OCI-LY3 (cell line): ENCODE results near the gene PACRG.

Source experiments
- H2AFZ ChIP-seq: fragments of 200-600, 300-600 bp; shearing (Covaris generic); 2 replicates; pipeline ENCODE4 v1.6.0; 2014; ENCODE audit warnings: antibody characterized with exemption, low read depth, low read length
- H3K27ac ChIP-seq: fragments of 200-600, 300-600 bp; sonication (generic); 2 replicates; pipeline ENCODE4 v1.5.1; 2014; ENCODE audit warnings: mild to moderate bottlenecking, low read length, moderate library complexity, mixed read lengths
- H3K27me3 ChIP-seq: fragments of 200-600, 300-600 bp; sonication (generic); 2 replicates; pipeline ENCODE4 v1.6.1; 2014; ENCODE audit warnings: low read depth, low read length, mixed read lengths
- H3K36me3 ChIP-seq: fragments of 200-600, 300-600 bp; sonication (generic); replicated peaks from 2 replicates; pipeline ENCODE3; 2014; ENCODE audit warnings: low read depth, low read length, mixed read lengths
- H3K4me1 ChIP-seq: fragments of 300-600, 200-600 bp; sonication (generic); 2 replicates; pipeline ENCODE4 v1.6.1; 2014; ENCODE audit warnings: low read length, mixed read lengths
- H3K4me2 ChIP-seq: fragments of 200-600, 300-600 bp; sonication (generic); 2 replicates; pipeline ENCODE4 v1.6.1; 2014; ENCODE audit warnings: low read length, mixed read lengths
- H3K4me3 ChIP-seq: fragments of 300-600, 200-600 bp; sonication (generic); 2 replicates; pipeline ENCODE4 v1.5.1; 2014; ENCODE audit warnings: antibody characterized with exemption, mild to moderate bottlenecking, low read length, moderate library complexity
- H3K79me2 ChIP-seq: fragments of 300-600, 200-600 bp; shearing (Covaris generic); 2 replicates; pipeline ENCODE4 v1.6.1; 2014; ENCODE audit warnings: mild to moderate bottlenecking, low read length, mixed read lengths
- H3K9ac ChIP-seq: fragments of 300-600, 200-600 bp; shearing (Covaris generic); 2 replicates; pipeline ENCODE4 v1.6.0; 2014; ENCODE audit warnings: mild to moderate bottlenecking, low read length, moderate library complexity
- H3K9me3 ChIP-seq: fragments of 200-600, 300-600 bp; shearing (Covaris generic); 2 replicates; pipeline ENCODE4 v1.6.1; 2014; ENCODE audit warnings: low read length, mixed read lengths; ENCODE audit not compliant: insufficient read depth
- H4K20me1 ChIP-seq: fragments of 200-600, 300-600 bp; sonication (generic); 2 replicates; pipeline ENCODE4 v1.6.1; 2016; ENCODE audit warnings: low read length, mixed read lengths; ENCODE audit not compliant: insufficient read depth
- CTCF ChIP-seq: fragments of 200-600, 300-600 bp; sonication (generic); IDR thresholded peaks from 2 replicates; pipeline ENCODE4 v1.5.1; 2014; ENCODE audit warnings: antibody characterized with exemption, low read length, low read depth
- EZH2phosphoT487 ChIP-seq: fragments of 200-600 bp; shearing (Covaris generic); IDR thresholded peaks from 2 replicates; pipeline ENCODE4 v1.6.1; 2018; ENCODE audit warnings: antibody characterized with exemption, mixed run types, low read depth

Gene PACRG

DNA sequence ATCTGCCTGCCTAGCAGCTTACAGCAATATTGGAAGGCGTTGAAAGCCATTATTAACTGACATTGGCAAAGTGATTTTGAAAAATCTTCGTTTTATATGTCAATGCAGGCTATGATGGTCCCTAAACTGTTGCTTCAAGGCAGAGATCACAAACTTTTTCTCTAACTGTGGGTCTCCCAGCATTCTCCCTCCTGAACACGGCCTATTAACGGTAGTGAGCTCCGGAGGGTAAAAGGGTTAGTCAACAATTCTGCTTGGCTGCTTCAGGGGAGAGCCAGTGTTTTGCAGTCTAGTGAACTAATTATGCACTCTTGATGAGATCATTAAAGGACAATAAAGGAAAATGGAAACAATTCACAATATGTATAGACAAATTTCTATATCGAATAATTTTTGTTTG lies 424.9 kb downstream of the PACRG start:
- H3K9ac ChIP-seq: no peak overlapping the region
- no peaks in the 10 kb centered on the region for H4K20me1 ChIP-seq
- TF ChIP-seq EZH2phosphoT487: no peak
- no peak for TF ChIP-seq CTCF
- no peak overlapping the region for H3K27ac ChIP-seq
- no peaks in the 10 kb centered on the region for H3K36me3 ChIP-seq
- no peak overlapping the region for H2AFZ ChIP-seq
- no peak overlapping the region for H3K4me2 ChIP-seq
- H3K9me3 ChIP-seq: no peaks in the 10 kb centered on the region
- H3K4me3 ChIP-seq: no peak overlapping the region
- H3K27me3 ChIP-seq: no peaks in the 10 kb centered on the region
- H3K4me1 ChIP-seq: no peaks in the 10 kb centered on the region
- no peaks in the 10 kb centered on the region for H3K79me2 ChIP-seq

DNA sequence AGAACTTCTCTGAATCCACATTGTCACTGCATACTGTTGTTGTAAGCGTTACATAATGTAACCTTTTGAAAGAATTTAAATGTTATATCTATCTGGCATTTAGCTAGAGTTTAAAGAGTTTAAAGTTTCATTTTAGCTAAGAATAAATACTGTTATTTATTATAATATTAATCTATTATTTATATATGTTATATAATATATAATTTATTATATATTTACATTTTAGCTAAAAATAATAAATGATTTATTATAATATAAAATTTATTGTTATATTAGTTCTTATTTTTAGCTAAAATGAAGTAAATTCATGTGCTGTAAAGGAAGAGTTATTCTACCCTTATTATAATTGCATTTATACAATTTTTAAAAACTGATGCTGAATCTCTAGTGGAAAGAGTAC lies 431.3 kb downstream of the PACRG start:
- H3K79me2 ChIP-seq: no peaks in the 10 kb centered on the region
- no peaks in the 10 kb centered on the region for H3K4me1 ChIP-seq
- no peak overlapping the region for H3K4me3 ChIP-seq
- H3K9me3 ChIP-seq: no peaks in the 10 kb centered on the region
- no peak overlapping the region for H3K27ac ChIP-seq
- no peak overlapping the region for H3K4me2 ChIP-seq
- peaks cover 3% of the 10 kb centered on the region; the same call in 1 of the 2 replicates for H3K27me3 ChIP-seq
- no peak overlapping the region for H3K9ac ChIP-seq
- no peak for TF ChIP-seq CTCF
- TF ChIP-seq EZH2phosphoT487: no peak
- H2AFZ ChIP-seq: no peak overlapping the region
- no peaks in the 10 kb centered on the region for H4K20me1 ChIP-seq
- no peaks in the 10 kb centered on the region for H3K36me3 ChIP-seq

DNA sequence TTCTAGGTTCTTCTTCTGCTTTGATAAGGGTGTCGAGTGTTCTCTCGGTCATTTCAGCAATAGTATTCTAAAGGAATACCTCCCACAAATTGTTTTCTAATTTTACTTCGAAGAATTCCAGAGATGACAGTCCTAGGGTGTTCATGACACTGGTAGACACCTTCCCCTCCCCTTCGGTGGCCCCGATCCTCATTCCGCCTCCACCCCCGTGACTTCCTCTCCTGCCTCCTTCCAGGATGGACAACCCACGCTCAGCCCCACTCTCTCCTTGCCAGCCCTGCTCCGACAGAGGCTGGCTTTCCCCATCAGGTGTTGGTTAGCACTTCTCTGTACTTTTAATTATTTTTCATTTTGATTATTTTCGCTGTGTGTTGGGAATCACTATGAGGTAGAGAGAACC lies 431.9 kb downstream of the PACRG start:
- Histone ChIP-seq H3K9me3 (no peaks in the 10 kb centered on the region), H3K4me2 (no peak overlapping the region), H4K20me1 (no peaks in the 10 kb centered on the region), H3K4me3 (no peak overlapping the region), H2AFZ (no peak overlapping the region), H3K36me3 (no peaks in the 10 kb centered on the region), H3K79me2 (no peaks in the 10 kb centered on the region), H3K9ac (no peak overlapping the region), H3K4me1 (no peaks in the 10 kb centered on the region), H3K27me3 (peaks cover 3% of the 10 kb centered on the region; the same call in 1 of the 2 replicates), H3K27ac (no peak overlapping the region)
- TF ChIP-seq EZH2phosphoT487 (no peak), CTCF (no peak)

GRCh38 chr6:163162007-163162873 lies 434.5 kb downstream of the PACRG start:
- Histone ChIP-seq H3K27ac (no peak overlapping the region), H3K4me2 (no peak overlapping the region), H3K9ac (no peak overlapping the region), H4K20me1 (no peaks in the 10 kb centered on the region), H3K4me3 (no peak overlapping the region), H3K36me3 (no peaks in the 10 kb centered on the region), H3K4me1 (no peaks in the 10 kb centered on the region), H3K79me2 (no peaks in the 10 kb centered on the region), H3K27me3 (peaks cover 3% of the 10 kb centered on the region; the same call in 1 of the 2 replicates), H2AFZ (no peak overlapping the region), H3K9me3 (no peaks in the 10 kb centered on the region)
- no peak for TF ChIP-seq CTCF
- TF ChIP-seq EZH2phosphoT487: no peak
